PC-9 (cell line): ENCODE measurements around the gene LZTS2. TPM values are rescaled to one million over a fixed set of nuclear protein-coding genes. Genes with fewer than 3 reads are reported as not detected.

ENCODE experiments used
- BruUV-seq: library from RNA; stranded (reverse); fragments of 400-500 nt; replicated peaks from 2 replicates; lab custom pipeline; 2021; lab: Mats Ljungman, UMichigan
- CTCF ChIA-PET: fragments of 300-600 bp; sonication (Branson Sonifier 250); formaldehyde crosslinking; loops from one replicate; lab custom pipeline; 2022; ENCODE audit warnings: antibody characterized with exemption; lab: Charles Lee
- POLR2A ChIA-PET: fragments of 300-600 bp; sonication (Branson Sonifier 250); formaldehyde crosslinking; loops from one replicate; lab custom pipeline; 2022; ENCODE audit warnings: antibody characterized with exemption; ENCODE audit not compliant: unreplicated experiment; lab: Charles Lee
- DNase-seq, 2 experiments: peaks; one replicate each; pipeline versions ENCODE4 v3.0.0 to v3.0.0-alpha.2; 2015 to 2022; ENCODE audit warnings: mixed read lengths in 1 of 2
- H2AFZ ChIP-seq: fragments of 200-600 bp; sonication (generic); 2 replicates; pipeline ENCODE4 v1.8.1; 2017; ENCODE audit warnings: antibody characterized with exemption
- H3F3A ChIP-seq: fragments of 200-600 bp; sonication (generic); 2 replicates; pipeline ENCODE4 v1.8.1; 2017; ENCODE audit warnings: antibody characterized with exemption, mild to moderate bottlenecking, low read depth; ENCODE audit not compliant: insufficient read depth
- H3K27ac ChIP-seq: fragments of 200-600 bp; sonication (generic); 2 replicates; pipeline ENCODE4 v1.6.1; 2016; ENCODE audit warnings: mixed run types
- H3K27me3 ChIP-seq: fragments of 200-600 bp; sonication (generic); 2 replicates; pipeline ENCODE4 v1.6.1; 2016; ENCODE audit warnings: low read depth, mixed run types; ENCODE audit not compliant: insufficient read depth
- H3K36me3 ChIP-seq: fragments of 200-600 bp; sonication (generic); 2 replicates; pipeline ENCODE4 v1.6.1; 2016; ENCODE audit warnings: low read depth, mixed run types
- H3K4me1 ChIP-seq: fragments of 200-600 bp; sonication (generic); replicated peaks from 2 replicates; pipeline ENCODE4 v1.6.1; 2016; ENCODE audit warnings: mixed run types; ENCODE audit not compliant: insufficient read depth
- H3K4me2 ChIP-seq: fragments of 200-600 bp; sonication (generic); 2 replicates; pipeline ENCODE4 v1.6.1; 2017; ENCODE audit warnings: mixed run types
- H3K4me3 ChIP-seq: fragments of 200-600 bp; sonication (generic); 2 replicates; pipeline ENCODE4 v1.6.1; 2016; ENCODE audit warnings: mixed run types
- H3K79me2 ChIP-seq: fragments of 200-600 bp; sonication (generic); 2 replicates; pipeline ENCODE4 v1.6.1; 2017; ENCODE audit warnings: low read depth, mixed run types
- H3K9me2 ChIP-seq: fragments of 200-600 bp; sonication (generic); 2 replicates; pipeline ENCODE4 v1.8.1; 2017; ENCODE audit warnings: mild to moderate bottlenecking; ENCODE audit not compliant: insufficient read depth
- H3K9me3 ChIP-seq: fragments of 200-600 bp; sonication (generic); 2 replicates; pipeline ENCODE4 v1.8.1; 2016; ENCODE audit warnings: low read depth; ENCODE audit not compliant: insufficient read depth
- H4K20me1 ChIP-seq: fragments of 200-600 bp; sonication (generic); 2 replicates; pipeline ENCODE4 v1.8.1; 2017; ENCODE audit not compliant: insufficient read depth
- CTCF ChIP-seq: fragments of 200-600 bp; sonication (generic); conservative IDR thresholded peaks from 2 replicates; pipeline ENCODE4 v1.6.1; 2017; ENCODE audit warnings: mixed run types, antibody characterized with exemption, mild to moderate bottlenecking, moderate library complexity
- EZH2 ChIP-seq: fragments of 200-600 bp; sonication (generic); IDR thresholded peaks from 2 replicates; pipeline ENCODE4 v1.8.0; 2017; ENCODE audit warnings: antibody characterized with exemption, low read depth
- intact Hi-C: fragments of 100-400 bp; cut with micrococcal nuclease; formaldehyde crosslinking; loops from one replicate; pipeline ENCODE4 v1.10.0; 2022; ENCODE audit not compliant: unreplicated experiment
- total RNA-seq: library from RNA; stranded (reverse); gene quantifications from 2 replicates; pipeline ENCODE4 v1.2.3, GENCODE V29; 2021

The LZTS2 gene
- total RNA-seq, 1 experiment from 2014 or later: 32.5 TPM

- DNase-seq: no peak
- TF ChIP-seq CTCF: no peak
- no peak for TF ChIP-seq EZH2
- H3K9me2 ChIP-seq: no peaks in the 10 kb centered on the region
- no peak overlapping the region for H3K27ac ChIP-seq
- intact Hi-C loops: loop anchor here (10.0 kb wide), 1 partner anchor 581 kb away; no protein-coding TSS in a partner anchor
- H2AFZ ChIP-seq: no peak overlapping the region
- no peak overlapping the region for H3K4me2 ChIP-seq
- no peaks in the 10 kb centered on the region for H3K27me3 ChIP-seq
- peaks cover 13% of the 10 kb centered on the region; the same call in 1 of the 2 replicates for H3F3A ChIP-seq
- H3K36me3 ChIP-seq: no peaks in the 10 kb centered on the region
- no peaks in the 10 kb centered on the region for H3K9me3 ChIP-seq
- H3K4me3 ChIP-seq: no peak overlapping the region
- no peaks in the 10 kb centered on the region for H4K20me1 ChIP-seq
- ChIA-PET CTCF (interaction anchor here (1.0 kb wide), 1 partner anchor 127 kb away, joined by 3 read pairs; no protein-coding TSS in a partner anchor), POLR2A (no interaction called here)
- H3K4me1 ChIP-seq: peaks cover 5% of the 10 kb centered on the region
- no peaks in the 10 kb centered on the region for H3K79me2 ChIP-seq
- BruUV-seq: no TSS peak
These were observed 16.0 kb downstream of the LZTS2 start for GRCh38 chr10:101015582-101015973.

GRCh38 chr10:101016814-101017213 is 17.2 kb downstream of the LZTS2 start:
- H3K4me1 ChIP-seq: peaks cover 5% of the 10 kb centered on the region
- no peaks in the 10 kb centered on the region for H3K9me3 ChIP-seq
- no peak overlapping the region for H3K4me3 ChIP-seq
- H3K79me2 ChIP-seq: no peaks in the 10 kb centered on the region
- H3K27me3 ChIP-seq: no peaks in the 10 kb centered on the region
- no peak overlapping the region for H3K4me2 ChIP-seq
- H3K9me2 ChIP-seq: no peaks in the 10 kb centered on the region
- ChIA-PET CTCF (no interaction called here), POLR2A (no interaction called here)
- TF ChIP-seq EZH2 (no peak), CTCF (no peak)
- no peaks in the 10 kb centered on the region for H4K20me1 ChIP-seq
- no peaks in the 10 kb centered on the region for H3K36me3 ChIP-seq
- H3K27ac ChIP-seq: no peak overlapping the region
- H2AFZ ChIP-seq: no peak overlapping the region
- intact Hi-C loops: loop anchor here (10.0 kb wide), 1 partner anchor 582 kb away; no protein-coding TSS in a partner anchor
- H3F3A ChIP-seq: peaks cover 13% of the 10 kb centered on the region; the same call in 1 of the 2 replicates
- no TSS peak for BruUV-seq
- no peak for DNase-seq

- H3K4me1 ChIP-seq: peaks cover 3% of the 10 kb centered on the region
- intact Hi-C loops: loop anchor here (10.0 kb wide), 1 partner anchor 583 kb away; no protein-coding TSS in a partner anchor
- H2AFZ ChIP-seq: no peak overlapping the region
- H3K27ac ChIP-seq: no peak overlapping the region
- no peak overlapping the region for H3K4me2 ChIP-seq
- TF ChIP-seq CTCF (no peak), EZH2 (no peak)
- no peaks in the 10 kb centered on the region for H4K20me1 ChIP-seq
- H3K36me3 ChIP-seq: no peaks in the 10 kb centered on the region
- no peaks in the 10 kb centered on the region for H3K27me3 ChIP-seq
- no peaks in the 10 kb centered on the region for H3K79me2 ChIP-seq
- H3K9me3 ChIP-seq: no peaks in the 10 kb centered on the region
- POLR2A ChIA-PET: no interaction called here
- no peaks in the 10 kb centered on the region for H3K9me2 ChIP-seq
- BruUV-seq: no TSS peak
- peaks cover 3% of the 10 kb centered on the region; the same call in 1 of the 2 replicates for H3F3A ChIP-seq
- CTCF ChIA-PET: interaction anchor here (0.7 to 1.7 kb wide), 3 partner anchors 9 to 32 kb away, joined by 3 to 7 read pairs (median 4); no protein-coding TSS in a partner anchor
- DNase-seq: no peak
- no peak overlapping the region for H3K4me3 ChIP-seq
These were observed 18.6 kb downstream of the LZTS2 start for GRCh38 chr10:101018118-101018599.
